GM15510 (cell line): ENCODE results near the gene PSMC3.
A peak's percentile ranks its signal among the peaks of the same experiment; 100 is the strongest.

ENCODE experiments used
- POLR2A ChIP-seq: IDR thresholded peaks from 3 replicates; pipeline ENCODE4 v1.6.1; 2011; ENCODE audit warnings: borderline replicate concordance; ENCODE audit not compliant: insufficient read length; ENCODE audit errors: extremely low read depth

PSMC3 gene

DNA sequence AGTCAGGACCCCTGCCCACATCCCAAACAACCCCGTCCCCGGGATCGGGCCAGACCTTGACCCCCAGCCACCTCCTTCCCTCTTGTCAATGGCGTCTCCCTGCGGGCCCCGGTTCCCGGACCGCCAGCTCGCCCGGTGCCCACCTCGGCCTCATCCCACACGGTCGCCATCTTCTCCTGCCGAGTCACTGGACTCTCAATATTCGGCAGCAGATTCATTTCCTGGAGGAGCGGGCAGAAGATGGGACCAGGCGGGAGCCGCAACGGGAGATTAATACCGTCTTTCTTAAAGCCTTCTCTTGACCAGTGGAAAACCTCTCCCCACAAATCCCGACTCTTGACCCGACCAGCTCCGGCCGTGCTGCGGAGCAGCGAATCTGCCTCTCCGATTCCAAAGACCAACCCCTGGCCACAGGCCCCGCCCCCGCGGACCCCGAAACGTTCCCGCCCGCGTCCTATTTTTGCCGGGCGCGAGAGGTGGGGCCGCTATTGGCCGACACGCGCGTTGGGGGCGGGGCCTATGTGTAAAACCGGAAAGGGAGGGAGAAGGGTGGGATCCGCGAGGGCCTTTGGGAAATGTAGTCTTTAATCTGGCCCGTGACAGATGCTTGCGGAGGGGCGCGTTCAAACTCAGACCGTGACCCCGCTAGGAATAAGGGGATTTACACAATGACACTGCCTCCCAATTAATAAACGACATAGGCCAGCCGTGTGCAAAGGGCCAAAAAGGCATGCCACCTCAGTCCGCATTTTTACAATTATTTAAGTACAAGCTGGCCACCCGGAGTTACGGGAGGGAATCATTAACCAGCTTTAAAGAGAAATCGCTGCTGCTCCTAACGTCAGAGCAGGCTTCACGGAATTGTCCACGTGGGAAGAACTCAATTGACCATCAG lies at the start of gene PSMC3:
PSMC3 (minus strand) TSS at position 378 of the 895 bp plus-strand sequence; CDS start at position 218, 160 bp downstream.
- TF ChIP-seq POLR2A = peak; percentile 77

DNA sequence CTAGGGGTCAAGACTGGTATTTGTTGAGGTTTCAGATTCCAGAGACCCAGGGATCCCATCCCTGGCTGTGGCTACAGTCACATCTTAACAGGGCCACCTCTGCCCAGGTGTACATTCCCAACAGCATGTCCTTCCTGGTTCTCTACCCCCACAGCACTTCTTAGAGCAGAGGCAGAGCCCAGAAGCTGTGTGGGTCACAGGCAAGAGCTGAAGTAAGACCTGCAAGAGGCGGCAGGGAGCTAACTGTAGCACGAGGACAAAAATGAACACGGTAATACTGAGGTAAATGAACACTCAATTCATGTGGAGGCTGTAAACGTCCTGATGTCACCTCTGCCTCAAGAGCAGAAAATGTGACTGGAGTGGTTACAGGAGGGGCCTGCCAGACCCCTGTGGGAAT lies 44.4 kb upstream of the PSMC3 start:
- TF ChIP-seq POLR2A = no peak

DNA sequence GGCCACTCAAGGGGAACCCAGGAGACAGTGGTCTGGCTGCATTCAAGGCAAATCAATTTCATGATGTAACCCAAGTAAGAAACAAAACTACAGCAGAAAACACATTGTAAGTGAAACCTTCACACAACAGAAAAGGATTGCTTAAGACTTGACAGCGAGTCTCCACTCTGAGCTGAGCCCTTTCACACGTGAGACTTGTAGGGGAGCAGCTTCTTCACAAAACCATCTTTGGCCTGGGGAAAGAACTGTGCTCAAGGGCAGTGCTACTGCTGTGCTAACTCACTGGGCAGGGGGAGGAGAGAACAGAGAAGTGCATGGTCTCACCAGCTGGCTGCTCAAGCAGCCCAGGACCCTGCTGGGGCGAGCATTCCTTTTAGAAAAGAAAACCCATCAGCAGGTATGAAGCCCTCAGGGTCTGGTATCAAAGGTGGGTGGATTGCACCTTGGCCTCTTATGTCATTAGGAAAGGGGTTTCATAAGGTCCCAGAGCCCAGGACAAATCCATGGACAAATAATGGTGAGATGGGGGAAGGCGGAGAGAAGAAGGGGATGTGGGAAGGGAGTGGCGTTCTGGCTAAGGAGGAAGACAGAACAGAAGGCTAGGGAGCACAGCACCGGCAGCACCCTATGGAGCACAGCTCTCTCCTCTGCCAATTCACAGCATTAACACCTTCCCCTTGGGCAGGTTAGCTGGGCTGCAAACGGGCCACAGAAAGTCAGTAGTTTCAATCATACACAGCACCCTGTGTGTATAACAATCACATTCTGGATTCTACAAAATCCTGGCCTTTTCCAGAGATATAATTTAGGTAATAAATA lies 43.3 kb upstream of the PSMC3 start:
- TF ChIP-seq POLR2A = no peak

DNA sequence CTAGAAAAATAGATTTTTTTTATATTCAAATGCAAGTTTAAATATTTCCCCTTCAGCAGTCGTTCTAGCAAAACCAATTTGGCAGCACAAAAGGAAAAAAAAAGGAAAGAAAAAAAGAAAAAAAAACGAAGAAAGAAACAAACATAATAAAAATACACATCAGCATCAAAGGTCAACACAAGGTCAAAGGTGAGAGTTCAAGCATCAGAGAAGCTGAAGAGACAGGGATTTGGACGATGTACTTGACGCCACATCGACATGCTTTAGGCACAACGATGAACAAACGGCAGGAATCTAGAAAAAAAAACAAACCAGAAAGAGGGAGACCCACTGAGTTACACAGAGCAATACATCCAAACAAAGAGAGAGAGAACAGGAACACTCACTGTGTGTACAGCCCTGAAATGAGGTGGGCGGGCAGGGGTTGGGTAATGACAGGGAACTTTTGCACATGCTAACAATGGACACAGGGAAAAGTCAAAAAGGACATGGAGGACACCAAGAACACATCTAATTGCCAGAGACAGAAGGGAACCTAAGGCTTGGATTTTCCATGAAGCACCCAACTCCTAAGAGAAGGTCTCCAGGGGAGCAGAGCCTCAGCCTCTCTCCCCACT lies 42.5 kb upstream of the PSMC3 start:
- TF ChIP-seq POLR2A = no peak

DNA sequence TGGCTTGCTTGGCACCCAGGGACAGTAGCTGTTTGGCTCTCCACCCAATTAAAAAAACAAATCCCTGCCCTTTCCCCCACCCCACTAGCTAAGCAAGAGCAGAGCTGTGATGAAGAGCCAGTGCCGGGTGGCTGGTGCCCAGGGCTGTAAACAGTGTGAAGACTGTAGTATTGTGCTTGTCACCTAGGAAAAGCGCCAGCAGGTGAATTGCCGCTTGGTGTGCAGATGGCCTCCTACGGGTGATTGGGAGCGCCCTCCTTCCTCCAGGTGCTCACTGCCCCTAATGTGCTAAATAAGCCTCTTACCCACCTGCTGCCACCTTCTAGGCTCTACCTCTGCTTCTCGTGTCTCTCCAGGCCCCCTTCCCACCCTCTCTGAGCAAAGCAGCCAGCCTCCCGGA lies 41.1 kb upstream of the PSMC3 start:
- TF ChIP-seq POLR2A = no peak

DNA sequence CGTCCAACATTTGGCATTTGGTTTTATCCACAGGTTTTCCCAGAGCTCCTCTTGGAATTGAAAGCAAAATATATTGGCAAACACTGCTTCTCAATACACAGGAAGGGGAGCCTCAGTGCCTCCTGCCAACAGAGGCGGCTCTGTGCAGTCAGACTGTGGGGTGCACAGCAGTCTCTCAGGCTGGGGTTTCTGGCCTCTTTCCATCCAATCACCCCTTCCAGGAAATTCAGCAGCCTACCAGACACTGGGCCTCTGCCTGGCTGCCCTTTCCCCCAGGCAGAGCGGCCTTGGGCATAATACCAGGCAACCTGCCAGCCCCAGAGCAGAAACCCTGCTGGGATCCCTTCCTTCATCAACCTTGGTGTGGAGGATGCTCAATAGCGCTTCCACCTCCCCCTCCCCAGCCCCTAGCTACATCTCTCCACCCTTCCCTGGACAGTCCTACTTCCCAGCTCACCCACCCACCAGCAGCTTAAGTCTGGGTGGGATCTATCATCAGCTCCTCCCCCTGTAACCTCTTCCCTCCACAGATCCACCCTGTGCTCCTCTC lies 40.5 kb upstream of the PSMC3 start:
- TF ChIP-seq POLR2A = no peak

DNA sequence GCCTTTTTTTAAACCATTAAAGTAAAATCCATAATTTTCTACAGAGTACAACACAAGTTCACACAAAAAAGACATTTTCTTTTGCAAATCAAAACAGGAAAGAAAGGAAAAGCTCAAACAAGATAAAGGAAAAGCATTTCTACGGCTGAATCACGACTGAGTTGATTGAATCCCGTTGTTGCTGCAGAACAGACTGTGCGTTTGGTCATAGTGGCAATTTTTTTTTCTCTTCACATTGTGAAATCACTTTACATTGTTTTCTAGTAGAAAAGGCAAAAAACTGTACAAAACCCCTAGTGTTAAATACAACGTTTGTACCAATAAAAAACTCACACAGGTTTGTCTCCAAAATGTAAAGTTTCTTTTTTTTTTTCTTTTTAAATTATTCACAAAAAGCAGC lies 40.0 kb upstream of the PSMC3 start:
- TF ChIP-seq POLR2A = no peak

DNA sequence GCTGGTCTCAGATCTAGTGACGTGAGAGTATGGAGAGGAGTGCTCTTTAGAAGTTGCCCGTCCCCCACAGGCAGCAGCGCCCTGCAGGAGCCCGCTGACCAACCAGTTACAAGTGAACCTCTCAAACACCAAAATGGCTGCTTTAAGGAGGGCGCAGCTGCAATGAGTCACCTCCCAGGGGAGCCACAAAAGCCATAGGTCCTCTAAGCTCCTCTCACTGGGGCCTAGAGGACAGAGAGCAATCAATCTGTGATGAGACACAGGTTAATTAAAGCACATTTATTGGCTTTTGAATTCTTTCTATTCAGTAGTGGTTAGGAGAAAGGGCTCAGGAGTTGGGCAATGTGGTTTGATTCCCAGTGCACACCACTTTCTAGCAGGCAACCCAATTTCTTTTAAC lies 38.2 kb upstream of the PSMC3 start:
- TF ChIP-seq POLR2A = no peak

DNA sequence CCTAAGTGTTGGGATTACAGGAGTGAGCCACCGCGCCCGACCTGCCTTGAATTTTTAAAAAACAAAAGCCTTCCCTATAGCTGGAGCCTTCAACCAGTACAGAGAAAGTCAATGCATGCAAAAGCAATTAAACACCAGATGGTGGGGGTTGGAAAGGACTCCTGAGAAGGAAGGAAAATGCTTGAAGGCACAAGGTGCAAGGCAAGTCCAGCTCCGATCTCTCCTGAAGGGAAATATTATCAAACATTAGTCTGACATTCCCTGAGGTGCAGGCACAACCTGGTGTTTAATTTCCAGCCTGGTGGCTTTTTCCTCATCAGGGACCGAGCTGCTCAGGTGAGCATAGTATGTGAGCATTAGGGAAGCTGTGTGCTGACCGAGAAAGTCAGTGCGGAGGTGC lies 35.6 kb upstream of the PSMC3 start:
- TF ChIP-seq POLR2A = no peak

DNA sequence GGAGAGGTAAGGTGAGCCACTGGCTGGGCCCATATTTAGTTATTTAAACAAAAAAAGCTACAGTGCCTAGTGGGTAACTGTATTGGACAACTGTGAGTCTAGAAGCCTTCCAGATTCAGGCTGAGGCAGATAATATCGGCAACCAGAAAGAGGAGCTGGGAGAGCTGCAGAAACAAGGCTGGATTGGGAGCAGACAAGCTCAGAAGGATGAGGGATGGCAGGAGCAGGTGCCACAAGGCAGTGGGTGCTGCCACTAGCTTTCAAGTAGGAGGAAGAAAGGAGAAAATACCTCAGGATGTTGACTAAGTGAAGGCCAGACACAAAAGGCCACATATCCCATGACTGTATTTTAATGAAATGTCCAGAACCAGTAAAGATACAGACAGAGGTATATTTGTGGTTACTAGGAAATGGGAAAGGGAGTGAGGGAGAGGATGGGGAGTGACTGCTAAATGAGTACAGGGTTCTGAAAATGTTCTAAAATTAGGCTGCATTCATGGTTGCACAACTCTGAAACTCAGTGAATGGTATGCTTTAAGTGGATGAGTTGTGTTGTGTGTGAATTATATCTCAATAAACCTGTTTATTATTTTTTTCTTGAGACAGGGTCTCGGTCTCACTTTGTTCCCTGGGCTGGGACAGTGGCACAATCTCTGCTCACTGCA lies 34.5 kb upstream of the PSMC3 start:
- TF ChIP-seq POLR2A = no peak

DNA sequence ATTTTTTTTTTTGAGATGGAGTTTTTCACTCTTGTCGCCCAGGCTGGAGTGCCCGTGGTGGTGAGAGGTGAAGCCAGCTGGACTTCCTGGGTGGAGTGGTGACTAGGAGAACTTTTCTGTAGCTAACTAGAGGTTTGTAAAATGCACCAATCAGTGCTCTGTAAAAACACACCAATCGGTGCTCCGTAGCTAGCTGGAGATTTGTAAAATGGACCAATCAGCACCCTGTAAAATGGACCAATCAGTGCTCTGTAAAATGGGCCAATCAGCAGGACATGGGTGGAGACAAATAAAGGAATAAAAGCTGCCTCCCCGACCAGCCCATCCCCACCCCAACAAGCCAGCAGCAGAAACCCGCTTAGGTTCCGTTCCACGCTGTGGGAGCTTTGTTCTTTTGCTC lies 27.1 kb upstream of the PSMC3 start:
- no peak for TF ChIP-seq POLR2A

DNA sequence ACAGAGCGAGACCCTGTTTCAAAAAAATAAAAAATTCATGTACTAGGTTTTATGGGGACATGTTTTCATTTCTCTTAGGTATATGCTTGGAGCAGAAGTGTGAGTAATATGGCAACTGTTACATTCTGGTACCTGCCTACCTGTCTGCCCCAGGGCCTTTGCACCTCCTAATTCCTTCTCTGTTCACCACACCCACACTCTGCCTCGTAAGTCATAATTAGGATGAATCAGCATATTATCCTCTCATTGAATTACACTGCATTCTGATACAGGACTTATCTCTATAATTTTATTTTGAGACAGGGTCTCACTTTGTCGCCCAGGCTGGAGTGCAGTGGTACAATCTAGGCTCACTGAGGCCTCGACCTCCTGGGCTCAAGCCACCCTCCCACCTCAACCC lies 25.8 kb upstream of the PSMC3 start:
- TF ChIP-seq POLR2A = no peak

DNA sequence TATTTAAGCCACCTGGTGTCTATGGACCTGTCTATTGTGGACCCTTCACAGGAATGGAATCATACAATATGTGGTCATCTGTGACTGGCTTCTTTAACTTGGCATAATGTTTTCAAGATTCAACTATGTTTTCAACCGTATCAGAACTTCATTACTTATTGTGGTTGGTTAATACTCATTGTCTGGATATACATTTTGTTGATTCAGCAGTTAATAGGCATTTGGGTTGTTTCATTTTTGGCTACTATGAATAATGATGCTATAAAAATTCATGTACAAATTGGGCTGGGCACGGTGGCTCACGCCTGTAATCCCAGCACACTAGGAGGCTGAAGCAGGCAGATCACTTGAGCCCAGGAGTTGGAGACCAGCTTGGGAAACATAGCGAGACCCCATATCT lies 25.2 kb upstream of the PSMC3 start:
- no peak for TF ChIP-seq POLR2A

DNA sequence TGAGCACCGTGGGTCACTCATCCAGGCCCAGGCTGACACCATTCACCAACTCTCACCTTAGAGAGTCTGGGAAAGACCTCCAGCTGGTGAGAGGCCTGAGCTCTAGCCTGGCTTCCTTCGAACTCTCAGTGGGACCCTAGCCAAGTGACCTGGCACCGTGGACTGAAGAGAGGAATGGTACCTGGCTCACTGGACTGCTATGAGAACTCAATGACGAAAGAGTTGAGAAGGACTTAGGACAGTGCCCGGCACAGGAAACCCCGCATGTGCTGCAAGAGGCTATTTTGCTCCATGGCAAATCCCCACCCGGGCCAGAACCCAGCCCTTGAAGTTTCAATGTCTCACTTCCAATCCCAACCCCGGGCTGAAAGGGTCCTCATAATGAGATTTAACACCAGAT lies 23.3 kb upstream of the PSMC3 start:
- no peak for TF ChIP-seq POLR2A

DNA sequence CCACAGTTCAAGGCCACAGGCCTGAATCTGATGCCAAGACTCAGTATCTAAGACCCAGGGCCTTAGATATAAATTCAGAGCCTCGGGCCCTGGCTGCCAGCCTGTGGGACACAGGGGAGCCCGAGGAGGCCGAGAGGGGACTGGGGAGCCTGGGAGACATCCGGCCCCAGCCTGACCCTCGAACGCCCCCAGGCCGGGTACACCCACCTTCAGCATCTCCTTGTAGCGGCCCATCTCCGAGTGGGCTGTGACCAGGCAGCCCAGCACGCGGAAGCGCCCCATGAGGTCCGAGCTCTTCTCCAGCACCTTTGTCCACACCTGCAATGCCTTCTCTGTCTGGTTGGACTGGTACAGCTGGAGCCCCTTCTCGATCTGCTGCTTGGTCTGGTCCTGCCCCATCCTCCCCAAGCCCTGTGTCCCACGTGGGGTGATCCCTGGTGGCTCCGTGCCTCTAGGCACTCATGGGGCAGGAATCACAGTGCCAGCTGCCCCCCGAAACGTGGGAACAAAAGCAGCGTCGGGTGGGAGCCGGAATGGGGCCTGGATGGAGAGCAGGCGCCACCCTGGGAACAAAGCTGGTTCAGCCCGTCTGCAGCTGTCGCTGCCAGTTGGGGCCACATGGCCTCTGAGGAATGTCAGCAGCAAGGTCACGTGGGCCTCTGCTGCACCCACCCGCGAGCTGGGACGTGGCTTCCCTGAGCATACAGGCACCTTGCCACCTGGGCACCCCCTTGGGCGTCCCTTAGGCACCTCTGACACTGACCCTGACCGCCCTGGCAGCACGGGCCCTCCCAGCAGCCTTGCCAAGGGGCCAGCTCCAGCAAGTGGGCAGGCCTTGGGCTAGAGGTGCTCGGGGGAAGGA lies 22.6 kb upstream of the PSMC3 start, which contains the start of gene RAPSN:
RAPSN (minus strand) TSS at position 571 of the 862 bp plus-strand sequence; CDS start at position 399, 172 bp downstream.
- no peak for TF ChIP-seq POLR2A
